Panc1 (cell line): ENCODE data around the gene TRIO. TPM values are rescaled to one million over a fixed set of nuclear protein-coding genes. Genes with fewer than 3 reads are reported as not detected.

Experiments used
- ATAC-seq: fragments of 200-7000 bp; cut with Tn5 transposase; 2 replicates; pipeline ENCODE4 v1.9.1; 2020; ENCODE audit warnings: mild to moderate bottlenecking, moderate library complexity
- BruUV-seq: library from RNA; stranded (reverse); fragments of 400-500 nt; replicated peaks from 2 replicates; lab custom pipeline; 2021; lab: Mats Ljungman, UMichigan
- CTCF ChIA-PET: fragments of 300-600 bp; sonication (Branson Sonifier 250); formaldehyde crosslinking; loops from one replicate; lab custom pipeline; 2022; ENCODE audit warnings: antibody characterized with exemption; lab: Charles Lee
- POLR2A ChIA-PET: fragments of 300-600 bp; sonication (Branson Sonifier 250); formaldehyde crosslinking; loops from one replicate; lab custom pipeline; 2022; ENCODE audit warnings: antibody characterized with exemption; lab: Charles Lee
- DNase-seq: peaks from one replicate; pipeline ENCODE4 v3.0.0-alpha.2; 2010; ENCODE audit warnings: low read depth, low spot score
- H3K27ac ChIP-seq: 2 replicates; pipeline ENCODE4 v1.5.1; 2011; ENCODE audit warnings: mild to moderate bottlenecking, low read length, inconsistent platforms
- H3K27me3 ChIP-seq: fragments of 200-500 bp; sonication (Bioruptor generic); 2 replicates; pipeline ENCODE4 v1.6.0; 2014; ENCODE audit warnings: low read length, inconsistent platforms; ENCODE audit not compliant: control insufficient read depth, insufficient read depth
- H3K36me3 ChIP-seq: fragments of 200-500 bp; sonication (Bioruptor generic); 2 replicates; pipeline ENCODE4 v1.5.1; 2014; ENCODE audit warnings: inconsistent platforms, mild to moderate bottlenecking, low read length, moderate library complexity; ENCODE audit not compliant: control insufficient read depth, insufficient read depth
- H3K4me1 ChIP-seq: 2 replicates; pipeline ENCODE4 v1.5.1; 2011; ENCODE audit warnings: inconsistent platforms, mild to moderate bottlenecking, low read length, moderate library complexity; ENCODE audit not compliant: control insufficient read depth, insufficient read depth
- H3K4me3 ChIP-seq, 2 experiments: 2 replicates each; pipeline ENCODE4 v1.5.1; 2011 to 2012; ENCODE audit warnings: low read depth in 2 of 2, low read length in 2 of 2, mild to moderate bottlenecking in 2 of 2, inconsistent platforms in 1 of 2, moderate library complexity in 1 of 2
- H3K9me3 ChIP-seq: fragments of 200-500 bp; sonication (Bioruptor generic); 2 replicates; pipeline ENCODE4 v1.5.1; 2014; ENCODE audit warnings: low read depth, mild to moderate bottlenecking, inconsistent platforms, low read length, moderate library complexity; ENCODE audit not compliant: control insufficient read depth, insufficient read depth
- CTCF ChIP-seq: fragments of 450-650 bp; IDR thresholded peaks from 2 replicates; pipeline ENCODE4 v1.5.1; 2017; ENCODE audit warnings: mild to moderate bottlenecking
- POLR2AphosphoS5 ChIP-seq: IDR thresholded peaks from 2 replicates; pipeline ENCODE4 v1.6.1; 2012; ENCODE audit warnings: mild to moderate bottlenecking, low read depth, low read length, moderate library complexity
- REST ChIP-seq, 2 experiments: IDR thresholded peaks; 2 replicates each; pipeline ENCODE4 v1.6.1; 2011 to 2012; ENCODE audit warnings: low read depth in 2 of 2, control low read depth in 1 of 2, low read length in 1 of 2, mild to moderate bottlenecking in 1 of 2, moderate library complexity in 1 of 2; ENCODE audit not compliant: insufficient read depth in 1 of 2
- SIN3A ChIP-seq: IDR thresholded peaks from 2 replicates; pipeline ENCODE4 v1.6.1; 2012; ENCODE audit warnings: low read depth, mild to moderate bottlenecking, low read length, moderate library complexity, borderline replicate concordance; ENCODE audit not compliant: insufficient read depth
- TCF7L2 ChIP-seq: IDR thresholded peaks from 2 replicates; pipeline ENCODE4 v1.6.1; 2011; ENCODE audit warnings: mild to moderate bottlenecking, low read depth, low read length, inconsistent platforms
- in situ Hi-C: cut with HindIII; loops from 2 replicates; pipeline ENCODE4 v1.10.0; 2016; ENCODE audit warnings: low sequenced_read_pairs, low pct_unique_long_range_greater_than_20kb
- intact Hi-C: fragments of 100-400 bp; cut with micrococcal nuclease; formaldehyde crosslinking; loops from one replicate; pipeline ENCODE4 v1.10.0; 2022; ENCODE audit not compliant: unreplicated experiment
- total RNA-seq: library from RNA; stranded (reverse); gene quantifications from one replicate; pipeline ENCODE4 v1.2.1, GENCODE V29; 2021; ENCODE audit not compliant: unreplicated experiment

Gene TRIO
- total RNA-seq, 1 experiment from 2014 or later = 349 TPM

GRCh38 chr5:14397717-14398116 lies 254.6 kb downstream of the TRIO start:
- intact Hi-C loops = no loop called here
- no peak overlapping the region for H3K27ac ChIP-seq

GRCh38 chr5:14399054-14399692 lies 256.0 kb downstream of the TRIO start:
- ATAC-seq (0 out of 2 replicates have a peak, but pooled peaks have one; percentile 44), DNase-seq (peak; percentile 30)
- intact Hi-C loops (no loop called here), in situ Hi-C loops (no loop called here)
- no peak overlapping the region for H3K4me3 ChIP-seq
- no peak overlapping the region for H3K27ac ChIP-seq
- POLR2A ChIA-PET = no interaction called here
- H3K9me3 ChIP-seq = no peaks in the 10 kb centered on the region
- TF ChIP-seq POLR2AphosphoS5 (no peak; the same call in 1 of the 2 replicates), SIN3A (no peak), REST (IDR thresholded peaks at IDR 0.05; ENCODE audit: insufficient read depth in 1 of 2, low read depth in 2 of 2, low read length in 1 of 2) (no peak), CTCF (peak; percentile 76; the same call in 1 of the 2 replicates), TCF7L2 (no peak)
- no peaks in the 10 kb centered on the region for H3K27me3 ChIP-seq
- peaks cover 53% of the 10 kb centered on the region for H3K36me3 ChIP-seq
- H3K4me1 ChIP-seq = no peaks in the 10 kb centered on the region
- no TSS peak for BruUV-seq
- CTCF ChIA-PET = interaction anchor here (1.7 kb wide), 1 partner anchor 249 kb away, joined by 4 read pairs; no protein-coding TSS in a partner anchor

More at GRCh38 chr5:14397717-14398116, 254.6 kb downstream of the TRIO start:
- H3K27me3 ChIP-seq = no peaks in the 10 kb centered on the region
- TF ChIP-seq REST (IDR thresholded peaks at IDR 0.05; ENCODE audit: insufficient read depth in 1 of 2, low read depth in 2 of 2, low read length in 1 of 2) (no peak), TCF7L2 (no peak), POLR2AphosphoS5 (no peak), SIN3A (no peak), CTCF (no peak)
- BruUV-seq = no TSS peak
- in situ Hi-C loops = no loop called here
- H3K36me3 ChIP-seq = peaks cover 62% of the 10 kb centered on the region
- DNase-seq = no peak
- H3K4me1 ChIP-seq = no peaks in the 10 kb centered on the region
- POLR2A ChIA-PET = no interaction called here
- H3K4me3 ChIP-seq = no peak overlapping the region
- no peaks in the 10 kb centered on the region for H3K9me3 ChIP-seq
- CTCF ChIA-PET = no interaction called here
- ATAC-seq = no peak
